SK-N-SH treated with all-trans-retinoic acid at 6 μM for 48 hours (cell line): ENCODE measurements around the gene MYO1B.

Experiments used
- ATAC-seq: fragments of 200-7000 bp; cut with Tn5 transposase; 3 replicates; pipeline ENCODE4 v1.9.1; 2020; ENCODE audit warnings: mild to moderate bottlenecking, moderate library complexity
- BACH2 ChIP-seq: fragments of 250-450 bp; sonication (Bioruptor Pico); IDR thresholded peaks from 2 replicates; pipeline ENCODE4 v1.9.0; 2021; ENCODE audit warnings: mild to moderate bottlenecking, borderline replicate concordance
- ESRRG ChIP-seq: fragments of 250-450 bp; sonication (Bioruptor Pico); IDR thresholded peaks from 2 replicates; pipeline ENCODE4 v1.6.1; 2021; ENCODE audit warnings: mild to moderate bottlenecking
- GLIS3 ChIP-seq: fragments of 250-450 bp; sonication (Bioruptor Pico); IDR thresholded peaks from 2 replicates; pipeline ENCODE4 v1.5.0; 2020; ENCODE audit warnings: mild to moderate bottlenecking, moderate library complexity
- ISL1 ChIP-seq: fragments of 250-450 bp; sonication (Bioruptor Pico); IDR thresholded peaks from 2 replicates; pipeline ENCODE4 v2.1.2; 2022; ENCODE audit warnings: mild to moderate bottlenecking, moderate library complexity
- OSR1 ChIP-seq: fragments of 250-450 bp; sonication (Bioruptor Pico); IDR thresholded peaks from 2 replicates; pipeline ENCODE4 v1.8.0; 2022; ENCODE audit warnings: moderate library complexity, mild to moderate bottlenecking, inconsistent platforms
- PPARA ChIP-seq: fragments of 250-450 bp; sonication (Bioruptor Pico); IDR thresholded peaks from 2 replicates; pipeline ENCODE4 v1.5.0; 2020; ENCODE audit warnings: mild to moderate bottlenecking, borderline replicate concordance
- RARB ChIP-seq: fragments of 250-450 bp; sonication (Bioruptor Pico); IDR thresholded peaks from 2 replicates; pipeline ENCODE4 v1.8.0; 2021; ENCODE audit warnings: mild to moderate bottlenecking, moderate library complexity
- SNAI2 ChIP-seq: fragments of 250-450 bp; sonication (Bioruptor Pico); IDR thresholded peaks from 2 replicates; pipeline ENCODE4 v1.5.0; 2020; ENCODE audit warnings: mild to moderate bottlenecking, moderate library complexity
- TCF4 ChIP-seq: fragments of 250-450 bp; sonication (Bioruptor Pico); IDR thresholded peaks from 2 replicates; pipeline ENCODE4 v1.8.0; 2021; ENCODE audit warnings: mild to moderate bottlenecking, moderate library complexity, borderline replicate concordance
- TOX ChIP-seq: fragments of 250-450 bp; sonication (Bioruptor Pico); IDR thresholded peaks from 2 replicates; pipeline ENCODE4 v1.8.0; 2021; ENCODE audit warnings: mild to moderate bottlenecking, moderate library complexity, borderline replicate concordance
- ZC3H10 ChIP-seq: fragments of 250-450 bp; sonication (Bioruptor Pico); IDR thresholded peaks from 2 replicates; pipeline ENCODE4 v1.5.1; 2021; ENCODE audit warnings: mild to moderate bottlenecking, moderate library complexity
- ZFP3 ChIP-seq: fragments of 250-450 bp; sonication (Bioruptor Pico); IDR thresholded peaks from 2 replicates; pipeline ENCODE4 v1.5.0; 2020; ENCODE audit warnings: mild to moderate bottlenecking, moderate library complexity
- ZFP30 ChIP-seq: fragments of 450-650 bp; formaldehyde crosslinking; IDR thresholded peaks from 2 replicates; pipeline ENCODE4 v1.5.0; 2022; ENCODE audit warnings: mild to moderate bottlenecking, moderate library complexity
- ZNF565 ChIP-seq: fragments of 450-650 bp; formaldehyde crosslinking; conservative IDR thresholded peaks from 2 replicates; pipeline ENCODE4 v1.5.0; 2020; ENCODE audit warnings: low read depth, mild to moderate bottlenecking, moderate library complexity
- ZNF70 ChIP-seq: fragments of 450-650 bp; formaldehyde crosslinking; IDR thresholded peaks from 2 replicates; pipeline ENCODE4 v1.5.0; 2020; ENCODE audit warnings: mild to moderate bottlenecking, moderate library complexity
- ZNF8 ChIP-seq: fragments of 450-650 bp; formaldehyde crosslinking; IDR thresholded peaks from 2 replicates; pipeline ENCODE4 v1.5.0; 2020; ENCODE audit warnings: mild to moderate bottlenecking, moderate library complexity
- TF ChIP-seq, protein P1 (sequence below): fragments of 250-450 bp; sonication (Bioruptor Pico); IDR thresholded peaks from 2 replicates; pipeline ENCODE4 v1.5.1; 2020; ENCODE audit warnings: low read depth, mild to moderate bottlenecking, moderate library complexity
- TF ChIP-seq, protein P2 (sequence below): fragments of 250-450 bp; sonication (Bioruptor Pico); IDR thresholded peaks from 2 replicates; pipeline ENCODE4 v1.5.1; 2021; ENCODE audit warnings: mild to moderate bottlenecking, moderate library complexity
- TF ChIP-seq, protein P3 (sequence below): fragments of 250-450 bp; sonication (Bioruptor Pico); IDR thresholded peaks from 2 replicates; pipeline ENCODE4 v1.8.0; 2021; ENCODE audit warnings: low read depth, mild to moderate bottlenecking, moderate library complexity, borderline replicate concordance
- TF ChIP-seq, protein P4 (sequence below): fragments of 250-450 bp; sonication (Bioruptor Pico); IDR thresholded peaks from 2 replicates; pipeline ENCODE4 v1.8.0; 2020; ENCODE audit warnings: mild to moderate bottlenecking, moderate library complexity, borderline replicate concordance

Gene MYO1B

DNA sequence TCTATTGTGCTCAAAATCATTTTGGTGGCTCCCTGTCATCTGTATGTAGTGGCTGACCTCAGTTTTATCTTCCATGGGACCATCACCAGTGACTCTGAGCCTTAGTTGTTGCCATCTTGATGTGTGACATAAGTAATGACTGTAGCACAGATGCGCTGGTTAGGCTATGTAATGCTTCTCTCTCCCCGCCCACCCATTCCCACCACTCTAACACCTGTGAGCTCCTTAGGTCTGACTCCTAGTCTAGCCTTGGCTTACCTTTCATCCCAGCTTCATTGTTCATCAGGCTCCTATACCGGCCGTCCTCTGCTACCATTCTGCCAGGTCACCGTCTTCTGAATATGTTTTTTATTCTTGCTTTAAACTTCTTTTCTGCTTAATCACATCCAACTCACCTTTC lies 17.2 kb downstream of the MYO1B start:
- ATAC-seq, result peak; percentile 24; the same call in 2 of the 3 replicates
- no peak for TF ChIP-seq GLIS3 (CRISPR knock-in tag)
- TF ChIP-seq ZNF8, result no peak

- ATAC-seq, result peak; percentile 31; the same call in 2 of the 3 replicates
- TF ChIP-seq, protein P1, sequence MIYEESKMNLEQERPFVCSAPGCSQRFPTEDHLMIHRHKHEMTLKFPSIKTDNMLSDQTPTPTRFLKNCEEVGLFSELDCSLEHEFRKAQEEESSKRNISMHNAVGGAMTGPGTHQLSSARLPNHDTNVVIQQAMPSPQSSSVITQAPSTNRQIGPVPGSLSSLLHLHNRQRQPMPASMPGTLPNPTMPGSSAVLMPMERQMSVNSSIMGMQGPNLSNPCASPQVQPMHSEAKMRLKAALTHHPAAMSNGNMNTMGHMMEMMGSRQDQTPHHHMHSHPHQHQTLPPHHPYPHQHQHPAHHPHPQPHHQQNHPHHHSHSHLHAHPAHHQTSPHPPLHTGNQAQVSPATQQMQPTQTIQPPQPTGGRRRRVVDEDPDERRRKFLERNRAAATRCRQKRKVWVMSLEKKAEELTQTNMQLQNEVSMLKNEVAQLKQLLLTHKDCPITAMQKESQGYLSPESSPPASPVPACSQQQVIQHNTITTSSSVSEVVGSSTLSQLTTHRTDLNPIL, result no peak
- TF ChIP-seq, protein P2, sequence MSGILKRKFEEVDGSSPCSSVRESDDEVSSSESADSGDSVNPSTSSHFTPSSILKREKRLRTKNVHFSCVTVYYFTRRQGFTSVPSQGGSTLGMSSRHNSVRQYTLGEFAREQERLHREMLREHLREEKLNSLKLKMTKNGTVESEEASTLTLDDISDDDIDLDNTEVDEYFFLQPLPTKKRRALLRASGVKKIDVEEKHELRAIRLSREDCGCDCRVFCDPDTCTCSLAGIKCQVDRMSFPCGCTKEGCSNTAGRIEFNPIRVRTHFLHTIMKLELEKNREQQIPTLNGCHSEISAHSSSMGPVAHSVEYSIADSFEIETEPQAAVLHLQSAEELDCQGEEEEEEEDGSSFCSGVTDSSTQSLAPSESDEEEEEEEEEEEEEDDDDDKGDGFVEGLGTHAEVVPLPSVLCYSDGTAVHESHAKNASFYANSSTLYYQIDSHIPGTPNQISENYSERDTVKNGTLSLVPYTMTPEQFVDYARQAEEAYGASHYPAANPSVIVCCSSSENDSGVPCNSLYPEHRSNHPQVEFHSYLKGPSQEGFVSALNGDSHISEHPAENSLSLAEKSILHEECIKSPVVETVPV (CRISPR knock-in tag), result no peak
- TF ChIP-seq, protein P3, sequence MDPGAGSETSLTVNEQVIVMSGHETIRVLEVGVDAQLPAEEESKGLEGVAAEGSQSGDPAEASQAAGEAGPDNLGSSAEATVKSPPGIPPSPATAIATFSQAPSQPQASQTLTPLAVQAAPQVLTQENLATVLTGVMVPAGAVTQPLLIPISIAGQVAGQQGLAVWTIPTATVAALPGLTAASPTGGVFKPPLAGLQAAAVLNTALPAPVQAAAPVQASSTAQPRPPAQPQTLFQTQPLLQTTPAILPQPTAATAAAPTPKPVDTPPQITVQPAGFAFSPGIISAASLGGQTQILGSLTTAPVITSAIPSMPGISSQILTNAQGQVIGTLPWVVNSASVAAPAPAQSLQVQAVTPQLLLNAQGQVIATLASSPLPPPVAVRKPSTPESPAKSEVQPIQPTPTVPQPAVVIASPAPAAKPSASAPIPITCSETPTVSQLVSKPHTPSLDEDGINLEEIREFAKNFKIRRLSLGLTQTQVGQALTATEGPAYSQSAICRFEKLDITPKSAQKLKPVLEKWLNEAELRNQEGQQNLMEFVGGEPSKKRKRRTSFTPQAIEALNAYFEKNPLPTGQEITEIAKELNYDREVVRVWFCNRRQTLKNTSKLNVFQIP (CRISPR knock-in tag), result no peak
- TF ChIP-seq ZNF70 (CRISPR knock-in tag), result no peak
- TF ChIP-seq RARB (CRISPR knock-in tag), result no peak
- TF ChIP-seq OSR1 (CRISPR knock-in tag), result no peak
- no peak for TF ChIP-seq GLIS3 (CRISPR knock-in tag)
- TF ChIP-seq, protein P4, sequence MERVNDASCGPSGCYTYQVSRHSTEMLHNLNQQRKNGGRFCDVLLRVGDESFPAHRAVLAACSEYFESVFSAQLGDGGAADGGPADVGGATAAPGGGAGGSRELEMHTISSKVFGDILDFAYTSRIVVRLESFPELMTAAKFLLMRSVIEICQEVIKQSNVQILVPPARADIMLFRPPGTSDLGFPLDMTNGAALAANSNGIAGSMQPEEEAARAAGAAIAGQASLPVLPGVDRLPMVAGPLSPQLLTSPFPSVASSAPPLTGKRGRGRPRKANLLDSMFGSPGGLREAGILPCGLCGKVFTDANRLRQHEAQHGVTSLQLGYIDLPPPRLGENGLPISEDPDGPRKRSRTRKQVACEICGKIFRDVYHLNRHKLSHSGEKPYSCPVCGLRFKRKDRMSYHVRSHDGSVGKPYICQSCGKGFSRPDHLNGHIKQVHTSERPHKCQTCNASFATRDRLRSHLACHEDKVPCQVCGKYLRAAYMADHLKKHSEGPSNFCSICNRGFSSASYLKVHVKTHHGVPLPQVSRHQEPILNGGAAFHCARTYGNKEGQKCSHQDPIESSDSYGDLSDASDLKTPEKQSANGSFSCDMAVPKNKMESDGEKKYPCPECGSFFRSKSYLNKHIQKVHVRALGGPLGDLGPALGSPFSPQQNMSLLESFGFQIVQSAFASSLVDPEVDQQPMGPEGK (CRISPR knock-in tag), result no peak
- no peak for TF ChIP-seq ZFP30 (CRISPR knock-in tag)
- no peak for TF ChIP-seq TOX (CRISPR knock-in tag)
- no peak for TF ChIP-seq BACH2
- TF ChIP-seq ZFP3 (CRISPR knock-in tag), result no peak
- no peak for TF ChIP-seq PPARA
- TF ChIP-seq ZNF8, result no peak
- no peak for TF ChIP-seq ESRRG (CRISPR knock-in tag)
- no peak for TF ChIP-seq TCF4 (CRISPR knock-in tag)
Measured at GRCh38 chr2:191263050-191263449, 17.8 kb downstream of the MYO1B start.

- TF ChIP-seq ISL1 (CRISPR knock-in tag) (peak; percentile 43), ZFP30 (CRISPR knock-in tag) (no peak)
- peak; percentile 92 for ATAC-seq
Measured at GRCh38 chr2:191264647-191265081, 19.5 kb downstream of the MYO1B start.

DNA sequence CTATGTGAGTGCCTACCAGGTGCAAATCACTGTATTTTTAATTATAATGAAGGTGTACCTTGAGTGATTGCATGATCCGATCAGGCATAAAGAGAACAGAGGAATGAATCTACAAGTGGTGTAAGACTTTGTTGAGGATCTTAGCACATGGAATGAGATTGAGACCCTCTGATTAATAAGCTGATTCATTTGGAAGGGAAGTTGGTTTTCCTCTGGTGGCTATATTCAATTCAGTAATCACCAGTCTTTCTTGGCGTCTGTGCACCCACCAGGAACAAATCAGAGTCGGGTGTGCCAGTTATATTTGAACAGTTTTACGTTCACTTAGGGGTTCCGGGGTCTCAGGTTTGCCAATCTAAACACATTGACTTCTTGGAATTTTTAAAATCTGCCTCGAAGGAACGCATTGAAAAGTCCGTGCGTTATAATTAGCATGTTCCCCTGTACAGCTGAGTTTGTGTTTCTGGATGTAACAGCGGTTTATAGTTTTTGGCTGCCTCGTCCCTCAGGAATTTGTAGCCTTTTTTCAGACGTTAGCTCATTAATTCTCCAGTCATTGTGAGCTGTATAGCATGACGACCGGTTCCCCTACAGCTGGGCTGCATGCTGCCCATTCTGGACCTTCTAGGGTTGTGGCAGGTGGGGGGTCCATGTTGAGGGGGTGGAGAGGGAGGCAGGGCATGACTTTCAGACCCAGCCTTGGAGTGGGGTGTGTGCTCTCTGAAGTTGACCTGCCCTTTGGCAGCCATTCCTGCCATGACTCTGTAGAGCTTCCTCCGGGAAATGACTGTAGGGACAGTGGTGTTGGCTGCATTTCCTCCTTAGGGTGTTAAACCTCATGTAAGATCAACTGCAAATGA lies 20.3 kb downstream of the MYO1B start:
- no peak; the same call in 2 of the 3 replicates for ATAC-seq
- TF ChIP-seq SNAI2 (CRISPR knock-in tag) (no peak), RARB (CRISPR knock-in tag) (no peak), ZNF565 (CRISPR knock-in tag) (no peak), PPARA (no peak), ZFP3 (CRISPR knock-in tag) (no peak), OSR1 (CRISPR knock-in tag) (no peak), ZC3H10 (CRISPR knock-in tag) (no peak), TCF4 (CRISPR knock-in tag) (no peak), ZNF70 (CRISPR knock-in tag) (no peak)
- TF ChIP-seq, protein P3 (CRISPR knock-in tag), result no peak
- TF ChIP-seq, protein P1, result no peak
- TF ChIP-seq, protein P2 (CRISPR knock-in tag), result no peak
- TF ChIP-seq, all 23 proteins: peak for 0
